GM19452 (cell line): Measurements from ENCODE around the gene PNPLA3.

Experiments used
- ATAC-seq: cut with Tn5 transposase; IDR thresholded peaks from one replicate; pipeline ENCODE4 v1.9.1; 2021; ENCODE audit not compliant: unreplicated experiment

PNPLA3 gene

GRCh38 chr22:43991316-43992020, 67.9 kb downstream of the PNPLA3 start:
- no peak for ATAC-seq

GRCh38 chr22:43992331-43992821, 68.8 kb downstream of the PNPLA3 start:
- no peak for ATAC-seq

GRCh38 chr22:43993072-43993760, 69.6 kb downstream of the PNPLA3 start:
- no peak for ATAC-seq

GRCh38 chr22:43994006-43994405, 70.4 kb downstream of the PNPLA3 start:
- no peak for ATAC-seq

- no peak for ATAC-seq
These were observed 70.8 kb downstream of the PNPLA3 start for GRCh38 chr22:43994416-43994815.

- ATAC-seq = no peak
These were observed 71.6 kb downstream of the PNPLA3 start for GRCh38 chr22:43995057-43995685.

GRCh38 chr22:43995798-43996169, 72.2 kb downstream of the PNPLA3 start:
- no peak for ATAC-seq

- ATAC-seq = no peak
These were observed 72.8 kb downstream of the PNPLA3 start for GRCh38 chr22:43996170-43996980.

GRCh38 chr22:43996981-43997265, 73.3 kb downstream of the PNPLA3 start:
- no peak for ATAC-seq
